A549 (cell line): ENCODE data around the gene HECTD2. TPM values are rescaled to one million over a fixed set of nuclear protein-coding genes. Genes with fewer than 3 reads are reported as not detected.

Source experiments
- ATAC-seq, 2 experiments: fragments of 200-7000 bp in 1 of 2; fragments of >200 bp in 1 of 2; cut with Nextera tagmentation in 1 of 2; cut with Tn5 transposase in 1 of 2; 3 replicates each; pipeline versions ENCODE4 v1.8.0 to v1.9.1; 2018 to 2020; ENCODE audit warnings: mild to moderate bottlenecking in 1 of 2, moderate library complexity in 1 of 2
- CTCF ChIA-PET: fragments of 300-600 bp; sonication (Branson Sonifier 250); formaldehyde crosslinking; extraction: SDS; loops from one replicate; lab custom pipeline; 2021; ENCODE audit warnings: antibody characterized with exemption, inconsistent platforms; lab: Yijun Ruan, JAX
- POLR2A ChIA-PET: fragments of 350-600 bp; formaldehyde crosslinking; extraction: SDS; loops from one replicate; lab custom pipeline; 2021; ENCODE audit warnings: antibody characterized with exemption, inconsistent platforms; lab: Yijun Ruan, JAX
- DNase-seq, 2 experiments: peaks; one replicate each; pipeline versions ENCODE4 v3.0.0 to v3.0.0-alpha.2; 2011 to 2016; ENCODE audit warnings: low read depth in 1 of 2, low spot score in 1 of 2
- FAIRE-seq: peaks from 2 replicates; lab custom pipeline; 2011; peaks lifted over from hg19 to GRCh38; lab: Jason Lieb, UNC
- H3K27ac ChIP-seq, 2 experiments: fragments of >200 bp; sonication (Bioruptor Twin); formaldehyde crosslinking; 3 replicates each; pipeline ENCODE4 v1.5.1; 2016 to 2017
- H3K4me1 ChIP-seq: fragments of >200 bp; sonication (Bioruptor Twin); formaldehyde crosslinking; 3 replicates; pipeline ENCODE4 v1.6.1; 2016
- H3K4me2 ChIP-seq: fragments of >200 bp; sonication (Bioruptor Twin); formaldehyde crosslinking; 3 replicates; pipeline ENCODE4 v1.6.1; 2016
- H3K4me3 ChIP-seq: fragments of >200 bp; sonication (Bioruptor Twin); formaldehyde crosslinking; 3 replicates; pipeline ENCODE4 v1.5.1; 2016
- H3K9me3 ChIP-seq: fragments of >200 bp; sonication (Bioruptor Twin); formaldehyde crosslinking; 3 replicates; pipeline ENCODE4 v1.6.1; 2016
- CBX2 ChIP-seq: fragments of 200-600 bp; sonication (generic); IDR thresholded peaks from 2 replicates; pipeline ENCODE4 v1.6.1; 2016; ENCODE audit warnings: low read depth, mild to moderate bottlenecking, borderline replicate concordance
- CEBPB ChIP-seq, 2 experiments: fragments of >200 bp in 1 of 2; sonication (Bioruptor Twin) in 1 of 2; formaldehyde crosslinking in 1 of 2; IDR thresholded peaks; 2 replicates each; pipeline ENCODE4 v1.6.1; 2012 to 2016
- EHMT2 ChIP-seq: fragments of 200-600 bp; sonication (generic); IDR thresholded peaks from 2 replicates; pipeline ENCODE4 v1.6.1; 2016; ENCODE audit warnings: antibody characterized with exemption, low read depth, mild to moderate bottlenecking, moderate library complexity
- EP300 ChIP-seq, 2 experiments: fragments of >200 bp; sonication (Bioruptor Twin); formaldehyde crosslinking; IDR thresholded peaks; 2 replicates in 1 of 2; 3 replicates in 1 of 2; pipeline ENCODE4 v1.6.1; 2016 to 2017
- ESRRA ChIP-seq: fragments of 150-350 bp; IDR thresholded peaks from 2 replicates; pipeline ENCODE4 v1.6.1; 2014; ENCODE audit warnings: mild to moderate bottlenecking, low read length, borderline replicate concordance
- FOSB ChIP-seq: fragments of 250-450 bp; sonication (Bioruptor Pico); IDR thresholded peaks from 2 replicates; pipeline ENCODE4 v1.5.0; 2020; ENCODE audit warnings: mild to moderate bottlenecking, moderate library complexity
- FOSL2 ChIP-seq, 2 experiments: fragments of 450-650 bp in 1 of 2; fragments of >200 bp in 1 of 2; sonication (Bioruptor Twin) in 1 of 2; formaldehyde crosslinking; IDR thresholded peaks; 2 replicates each; pipeline versions ENCODE4 v1.5.0 to v1.6.1; 2016 to 2020; ENCODE audit warnings: mild to moderate bottlenecking in 1 of 2, moderate library complexity in 1 of 2
- GATA3 ChIP-seq: IDR thresholded peaks from 2 replicates; pipeline ENCODE4 v1.6.1; 2012; ENCODE audit warnings: borderline replicate concordance
- HDAC2 ChIP-seq: fragments of 200-600 bp; sonication (generic); IDR thresholded peaks from 2 replicates; pipeline ENCODE4 v1.6.1; 2016
- HEYL ChIP-seq: fragments of 250-450 bp; sonication (Bioruptor Pico); IDR thresholded peaks from 2 replicates; pipeline ENCODE4 v1.8.0; 2021; ENCODE audit warnings: mild to moderate bottlenecking, moderate library complexity
- HOXA7 ChIP-seq: fragments of 250-450 bp; sonication (Bioruptor Pico); IDR thresholded peaks from 2 replicates; pipeline ENCODE4 v1.5.0; 2020; ENCODE audit warnings: mild to moderate bottlenecking, moderate library complexity
- HOXB5 ChIP-seq: fragments of 250-450 bp; sonication (Bioruptor Pico); IDR thresholded peaks from 2 replicates; pipeline ENCODE4 v1.5.0; 2020; ENCODE audit warnings: mild to moderate bottlenecking, moderate library complexity
- KDM5A ChIP-seq: fragments of 200-600 bp; sonication (generic); IDR thresholded peaks from 2 replicates; pipeline ENCODE4 v1.6.1; 2016; ENCODE audit warnings: antibody characterized with exemption, mild to moderate bottlenecking
- MAZ ChIP-seq: fragments of 150-350 bp; IDR thresholded peaks from 2 replicates; pipeline ENCODE4 v1.6.1; 2014; ENCODE audit warnings: antibody characterized with exemption, low read depth, low read length, borderline replicate concordance
- MYC ChIP-seq: IDR thresholded peaks from 2 replicates; pipeline ENCODE4 v1.6.1; 2012; ENCODE audit warnings: mild to moderate bottlenecking, inconsistent platforms, low read length, improper control_type of control experiment, borderline replicate concordance
- NFE2L2 ChIP-seq: fragments of 150-350 bp; conservative IDR thresholded peaks from 2 replicates; pipeline ENCODE4 v1.6.1; 2014; ENCODE audit warnings: low read length
- NR3C1 ChIP-seq: fragments of >200 bp; sonication (Bioruptor Twin); formaldehyde crosslinking; IDR thresholded peaks from 3 replicates; pipeline ENCODE4 v1.6.1; 2017
- RARB ChIP-seq: fragments of 250-450 bp; sonication (Bioruptor Pico); IDR thresholded peaks from 2 replicates; pipeline ENCODE4 v1.8.0; 2021; ENCODE audit warnings: mild to moderate bottlenecking, moderate library complexity
- RFX5 ChIP-seq: fragments of 450-650 bp; IDR thresholded peaks from 2 replicates; pipeline ENCODE4 v1.7.1; 2014; ENCODE audit warnings: antibody characterized with exemption, mild to moderate bottlenecking, moderate library complexity
- RNF2 ChIP-seq: fragments of 200-600 bp; sonication (generic); IDR thresholded peaks from 2 replicates; pipeline ENCODE4 v1.6.1; 2016; ENCODE audit warnings: low read depth, mild to moderate bottlenecking, antibody characterized with exemption, moderate library complexity, borderline replicate concordance
- SREBF2 ChIP-seq: fragments of 450-650 bp; IDR thresholded peaks from 2 replicates; pipeline ENCODE4 v1.6.1; 2014; ENCODE audit warnings: mild to moderate bottlenecking, moderate library complexity
- TP53 ChIP-seq: fragments of 250-450 bp; sonication (Bioruptor Pico); IDR thresholded peaks from 2 replicates; pipeline ENCODE4 v1.5.0; 2021; ENCODE audit warnings: mild to moderate bottlenecking, moderate library complexity
- ZNF302 ChIP-seq: fragments of 250-450 bp; sonication (Bioruptor Pico); IDR thresholded peaks from 2 replicates; pipeline ENCODE4 v1.9.0; 2021; ENCODE audit warnings: inconsistent platforms, mild to moderate bottlenecking, moderate library complexity
- WGBS: methylation state at CpG from one replicate; pipeline ENCODE4 v1.1.6; 2017; ENCODE audit errors: missing lambda C conversion rate; 5-methylcytosine and 5-hydroxymethylcytosine counted together
- polyA plus RNA-seq, 4 experiments: library from polyadenylated mRNA; depleted of rRNA in 3 of 4; stranded (reverse); fragments of >200 nt; fragmentation: RNase III in 1 of 4; extraction: RNeasy Plus Mini Kit Qiagen cat#74134 plus additional on column Dnase treatment in 1 of 4; gene quantifications; 2 replicates in 3 of 4; 3 replicates in 1 of 4; pipeline ENCODE4 v1.2.3, GENCODE V29; 2011 to 2017
- TF ChIP-seq, protein P1 (sequence below): fragments of >200 bp; sonication (Bioruptor Twin); formaldehyde crosslinking; IDR thresholded peaks from 3 replicates; pipeline ENCODE4 v1.6.1; 2016
- TF ChIP-seq, protein P2 (sequence below): fragments of 450-650 bp; IDR thresholded peaks from 2 replicates; pipeline ENCODE4 v1.6.1; 2014; ENCODE audit warnings: antibody characterized with exemption
- TF ChIP-seq, protein P3 (sequence below): fragments of 250-450 bp; sonication (Bioruptor Pico); IDR thresholded peaks from 2 replicates; pipeline ENCODE4 v1.5.0; 2020; ENCODE audit warnings: low read depth, mild to moderate bottlenecking, moderate library complexity

HECTD2 gene
- polyA plus RNA-seq, 2 of the 4 experiments (the other 2 are of a cell fraction) = 4.1 to 13.9 TPM

DNA sequence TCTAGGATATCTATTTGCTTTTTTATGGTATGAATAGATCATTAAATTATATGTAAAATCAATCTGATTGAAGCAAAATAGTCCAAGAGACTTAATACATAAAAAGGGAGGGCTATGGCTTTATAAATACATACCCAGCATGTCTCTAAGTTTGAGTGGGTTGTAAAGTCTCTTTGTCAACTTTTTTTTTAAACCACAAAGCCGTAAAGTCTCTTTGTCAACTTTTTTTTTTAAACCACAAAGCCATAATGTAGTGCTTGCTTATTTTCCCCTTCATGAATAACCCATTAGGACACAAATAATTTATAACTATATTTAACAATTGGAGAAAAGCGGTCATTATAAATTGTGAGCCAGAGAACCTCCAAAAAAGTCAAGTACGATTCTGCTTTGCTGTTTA is 5.7 kb downstream of the HECTD2 start:
- ATAC-seq = no peak

GRCh38 chr10:91416339-91416855 is 6.3 kb downstream of the HECTD2 start:
- no peaks in the 10 kb centered on the region for H3K9me3 ChIP-seq
- no peak for FAIRE-seq
- ChIA-PET CTCF (interaction anchor here (0.7 kb wide), 1 partner anchor 327 kb away, joined by 3 read pairs; no protein-coding TSS in a partner anchor), POLR2A (no interaction called here)
- H3K4me3 ChIP-seq = no peak overlapping the region
- peaks cover 8% of the 10 kb centered on the region; the same call in 1 of the 3 replicates for H3K4me1 ChIP-seq
- 87% methylated on average over 3 of the region's 3 CpGs for WGBS
- no peak overlapping the region for H3K4me2 ChIP-seq
- no peak overlapping the region for H3K27ac ChIP-seq
- TF ChIP-seq FOSL2 (IDR thresholded peaks at IDR 0.05) (no peak), FOSL2 (CRISPR knock-in tag; IDR thresholded peaks at IDR 0.05) (no peak), CEBPB (IDR thresholded peaks at IDR 0.05) (no peak), MAZ (no peak), ESRRA (no peak), HOXB5 (CRISPR knock-in tag) (no peak), HDAC2 (no peak), KDM5A (no peak), MYC (no peak), RNF2 (no peak), HEYL (CRISPR knock-in tag) (no peak), NR3C1 (no peak)
- no peak for ATAC-seq
- DNase-seq = no peak

More for the DNA sequence above, 5.7 kb downstream of the HECTD2 start:
- TF ChIP-seq, protein P1, sequence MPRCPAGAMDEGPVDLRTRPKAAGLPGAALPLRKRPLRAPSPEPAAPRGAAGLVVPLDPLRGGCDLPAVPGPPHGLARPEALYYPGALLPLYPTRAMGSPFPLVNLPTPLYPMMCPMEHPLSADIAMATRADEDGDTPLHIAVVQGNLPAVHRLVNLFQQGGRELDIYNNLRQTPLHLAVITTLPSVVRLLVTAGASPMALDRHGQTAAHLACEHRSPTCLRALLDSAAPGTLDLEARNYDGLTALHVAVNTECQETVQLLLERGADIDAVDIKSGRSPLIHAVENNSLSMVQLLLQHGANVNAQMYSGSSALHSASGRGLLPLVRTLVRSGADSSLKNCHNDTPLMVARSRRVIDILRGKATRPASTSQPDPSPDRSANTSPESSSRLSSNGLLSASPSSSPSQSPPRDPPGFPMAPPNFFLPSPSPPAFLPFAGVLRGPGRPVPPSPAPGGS = no peak
- no peak for TF ChIP-seq EP300 (IDR thresholded peaks at IDR 0.05)
- TF ChIP-seq RFX5 = no peak
- no peak for TF ChIP-seq NFE2L2
- TF ChIP-seq, protein P2, sequence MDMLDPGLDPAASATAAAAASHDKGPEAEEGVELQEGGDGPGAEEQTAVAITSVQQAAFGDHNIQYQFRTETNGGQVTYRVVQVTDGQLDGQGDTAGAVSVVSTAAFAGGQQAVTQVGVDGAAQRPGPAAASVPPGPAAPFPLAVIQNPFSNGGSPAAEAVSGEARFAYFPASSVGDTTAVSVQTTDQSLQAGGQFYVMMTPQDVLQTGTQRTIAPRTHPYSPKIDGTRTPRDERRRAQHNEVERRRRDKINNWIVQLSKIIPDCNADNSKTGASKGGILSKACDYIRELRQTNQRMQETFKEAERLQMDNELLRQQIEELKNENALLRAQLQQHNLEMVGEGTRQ = no peak
- no peak for TF ChIP-seq CBX2
- no peak for TF ChIP-seq MYC
- no peak for TF ChIP-seq TP53 (CRISPR knock-in tag)
- TF ChIP-seq FOSB = no peak
- TF ChIP-seq NR3C1 = no peak
- no peak for TF ChIP-seq EHMT2
- TF ChIP-seq RNF2 = no peak
- no peak for TF ChIP-seq KDM5A
- no peak for TF ChIP-seq SREBF2
- no peak for TF ChIP-seq HOXA7
- TF ChIP-seq GATA3 = no peak
- no peak for TF ChIP-seq MAZ
- TF ChIP-seq, protein P3, sequence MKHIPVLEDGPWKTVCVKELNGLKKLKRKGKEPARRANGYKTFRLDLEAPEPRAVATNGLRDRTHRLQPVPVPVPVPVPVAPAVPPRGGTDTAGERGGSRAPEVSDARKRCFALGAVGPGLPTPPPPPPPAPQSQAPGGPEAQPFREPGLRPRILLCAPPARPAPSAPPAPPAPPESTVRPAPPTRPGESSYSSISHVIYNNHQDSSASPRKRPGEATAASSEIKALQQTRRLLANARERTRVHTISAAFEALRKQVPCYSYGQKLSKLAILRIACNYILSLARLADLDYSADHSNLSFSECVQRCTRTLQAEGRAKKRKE (CRISPR knock-in tag) = no peak
- TF ChIP-seq RARB (CRISPR knock-in tag) = no peak
- TF ChIP-seq ZNF302 = no peak
- 90% methylated on average over 3 of the region's 3 CpGs for WGBS
- CTCF ChIA-PET = interaction anchor here (0.6 kb wide), 1 partner anchor 329 kb away, joined by 4 read pairs; no protein-coding TSS in a partner anchor
- no peak overlapping the region for H3K4me2 ChIP-seq
- no peak for FAIRE-seq
- H3K4me3 ChIP-seq = no peak overlapping the region
- H3K4me1 ChIP-seq = peaks cover 12% of the 10 kb centered on the region; the same call in 1 of the 3 replicates
- DNase-seq = no peak
- POLR2A ChIA-PET = no interaction called here
- H3K9me3 ChIP-seq = no peaks in the 10 kb centered on the region
- H3K27ac ChIP-seq = no peak overlapping the region
